HG02763 (cell line): ENCODE measurements around the gene VWA2.

Source experiments
- ATAC-seq: cut with Tn5 transposase; IDR thresholded peaks from one replicate; pipeline ENCODE4 v1.9.1; 2021; ENCODE audit warnings: mild to moderate bottlenecking, moderate library complexity; ENCODE audit not compliant: unreplicated experiment

VWA2 gene

GRCh38 chr10:114239117-114239993 lies at the start of gene VWA2:
VWA2 (plus strand) TSS chr10:114239254; CDS start chr10:114248714, 9,460 bp downstream.
- ATAC-seq: no peak

GRCh38 chr10:114189700-114190099 lies 49.4 kb upstream of the VWA2 start:
- ATAC-seq: no peak

- ATAC-seq: no peak
These were observed 44.0 kb upstream of the VWA2 start for GRCh38 chr10:114195079-114195478.

GRCh38 chr10:114199239-114199638 lies 39.8 kb upstream of the VWA2 start:
- ATAC-seq: no peak

- no peak for ATAC-seq
These were observed 36.2 kb upstream of the VWA2 start for GRCh38 chr10:114202812-114203211.

GRCh38 chr10:114206902-114207301 lies 32.2 kb upstream of the VWA2 start:
- no peak for ATAC-seq

- ATAC-seq: no peak
These were observed 31.7 kb upstream of the VWA2 start for GRCh38 chr10:114207349-114207748.

- ATAC-seq: no peak
These were observed 30.7 kb upstream of the VWA2 start for GRCh38 chr10:114208351-114208750.

GRCh38 chr10:114212153-114212552 lies 26.9 kb upstream of the VWA2 start:
- no peak for ATAC-seq

- no peak for ATAC-seq
These were observed 24.0 kb upstream of the VWA2 start for GRCh38 chr10:114215033-114215432.

GRCh38 chr10:114220281-114220680 lies 18.8 kb upstream of the VWA2 start:
- no peak for ATAC-seq

- no peak for ATAC-seq
These were observed 17.8 kb upstream of the VWA2 start for GRCh38 chr10:114221235-114221634.

- no peak for ATAC-seq
These were observed 16.0 kb upstream of the VWA2 start for GRCh38 chr10:114223066-114223465.

GRCh38 chr10:114228156-114228555 lies 10.9 kb upstream of the VWA2 start:
- ATAC-seq: no peak

GRCh38 chr10:114232561-114233176 lies 6.4 kb upstream of the VWA2 start:
- ATAC-seq: no peak

- no peak for ATAC-seq
These were observed 5.6 kb upstream of the VWA2 start for GRCh38 chr10:114233482-114233881.

GRCh38 chr10:114234132-114234531 lies 4.9 kb upstream of the VWA2 start:
- ATAC-seq: no peak

- ATAC-seq: no peak
These were observed 916 bp downstream of the VWA2 start for GRCh38 chr10:114239994-114240345.

GRCh38 chr10:114242235-114242634 lies 3.2 kb downstream of the VWA2 start:
- no peak for ATAC-seq

- ATAC-seq: no peak
These were observed 4.6 kb downstream of the VWA2 start for GRCh38 chr10:114243661-114244060.

GRCh38 chr10:114244126-114244525 lies 5.1 kb downstream of the VWA2 start:
- ATAC-seq: no peak

GRCh38 chr10:114245121-114245791 lies 6.2 kb downstream of the VWA2 start:
- ATAC-seq: no peak
